Osteocyte (in vitro differentiated cells): ENCODE data around the gene OGN. TPM values are rescaled to one million over a fixed set of nuclear protein-coding genes. Genes with fewer than 3 reads are reported as not detected.

Experiments used
- DNase-seq: peaks from one replicate; pipeline ENCODE4 v3.0.0; 2021; ENCODE audit warnings: mixed read lengths; ENCODE audit not compliant: unreplicated experiment; ENCODE audit errors: extremely low spot score
- H3K27ac Mint-ChIP-seq: one replicate; pipeline ENCODE4 v1.8.0; 2021; ENCODE audit warnings: mild to moderate bottlenecking, mixed read lengths; ENCODE audit not compliant: unreplicated experiment
- H3K27me3 Mint-ChIP-seq: one replicate; pipeline ENCODE4 v1.8.0; 2021; ENCODE audit warnings: mixed read lengths; ENCODE audit not compliant: unreplicated experiment
- H3K36me3 Mint-ChIP-seq: one replicate; pipeline ENCODE4 v1.8.0; 2021; ENCODE audit warnings: mixed read lengths; ENCODE audit not compliant: unreplicated experiment
- H3K4me1 Mint-ChIP-seq: one replicate; pipeline ENCODE4 v1.8.0; 2021; ENCODE audit warnings: mixed read lengths; ENCODE audit not compliant: unreplicated experiment
- H3K4me3 Mint-ChIP-seq: one replicate; pipeline ENCODE4 v1.8.0; 2021; ENCODE audit warnings: mild to moderate bottlenecking, moderate library complexity, mixed read lengths; ENCODE audit not compliant: unreplicated experiment
- H3K9me3 Mint-ChIP-seq: one replicate; pipeline ENCODE4 v1.8.0; 2021; ENCODE audit warnings: mixed read lengths; ENCODE audit not compliant: unreplicated experiment
- total RNA-seq: library from RNA; stranded (reverse); gene quantifications from 2 replicates; pipeline ENCODE4 v1.2.1, GENCODE V29; 2021
- TF ChIP-seq, protein P1 (sequence below): fragments of 200-600 bp; sonication (generic); IDR thresholded peaks from 2 replicates; pipeline ENCODE4 v1.5.0; 2021; ENCODE audit warnings: antibody characterized with exemption, mild to moderate bottlenecking, moderate library complexity

Gene OGN
- total RNA-seq, 1 donor from 2014 or later = 5.5 TPM

DNA sequence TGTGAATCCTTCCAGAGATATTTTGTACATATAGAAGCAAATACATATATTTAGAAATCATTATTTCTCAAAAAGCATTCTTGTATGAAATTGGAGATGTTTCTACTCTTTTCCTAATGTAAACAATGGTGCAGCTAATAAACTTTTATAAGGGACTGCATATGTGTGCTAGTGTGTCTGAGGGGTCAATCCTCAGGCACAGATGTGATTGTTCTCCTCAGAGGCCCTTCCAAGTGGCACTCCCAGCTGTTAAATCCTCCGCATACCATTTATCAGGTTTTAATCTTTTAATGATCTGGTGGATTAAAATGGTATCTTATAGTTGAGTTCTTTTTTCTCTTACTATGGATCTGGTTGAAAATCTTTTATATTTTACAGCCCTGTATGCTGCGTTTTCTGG, 25.5 kb upstream of the OGN start:
- H3K36me3 Mint-ChIP-seq = no peaks in the 10 kb centered on the region
- no peak overlapping the region for H3K27ac Mint-ChIP-seq
- no peak overlapping the region for H3K4me3 Mint-ChIP-seq
- peaks cover 27% of the 10 kb centered on the region for H3K4me1 Mint-ChIP-seq
- H3K27me3 Mint-ChIP-seq = no peaks in the 10 kb centered on the region
- no peaks in the 10 kb centered on the region for H3K9me3 Mint-ChIP-seq
- DNase-seq = no peak
- TF ChIP-seq, protein P1, sequence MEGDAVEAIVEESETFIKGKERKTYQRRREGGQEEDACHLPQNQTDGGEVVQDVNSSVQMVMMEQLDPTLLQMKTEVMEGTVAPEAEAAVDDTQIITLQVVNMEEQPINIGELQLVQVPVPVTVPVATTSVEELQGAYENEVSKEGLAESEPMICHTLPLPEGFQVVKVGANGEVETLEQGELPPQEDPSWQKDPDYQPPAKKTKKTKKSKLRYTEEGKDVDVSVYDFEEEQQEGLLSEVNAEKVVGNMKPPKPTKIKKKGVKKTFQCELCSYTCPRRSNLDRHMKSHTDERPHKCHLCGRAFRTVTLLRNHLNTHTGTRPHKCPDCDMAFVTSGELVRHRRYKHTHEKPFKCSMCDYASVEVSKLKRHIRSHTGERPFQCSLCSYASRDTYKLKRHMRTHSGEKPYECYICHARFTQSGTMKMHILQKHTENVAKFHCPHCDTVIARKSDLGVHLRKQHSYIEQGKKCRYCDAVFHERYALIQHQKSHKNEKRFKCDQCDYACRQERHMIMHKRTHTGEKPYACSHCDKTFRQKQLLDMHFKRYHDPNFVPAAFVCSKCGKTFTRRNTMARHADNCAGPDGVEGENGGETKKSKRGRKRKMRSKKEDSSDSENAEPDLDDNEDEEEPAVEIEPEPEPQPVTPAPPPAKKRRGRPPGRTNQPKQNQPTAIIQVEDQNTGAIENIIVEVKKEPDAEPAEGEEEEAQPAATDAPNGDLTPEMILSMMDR = no peak

DNA sequence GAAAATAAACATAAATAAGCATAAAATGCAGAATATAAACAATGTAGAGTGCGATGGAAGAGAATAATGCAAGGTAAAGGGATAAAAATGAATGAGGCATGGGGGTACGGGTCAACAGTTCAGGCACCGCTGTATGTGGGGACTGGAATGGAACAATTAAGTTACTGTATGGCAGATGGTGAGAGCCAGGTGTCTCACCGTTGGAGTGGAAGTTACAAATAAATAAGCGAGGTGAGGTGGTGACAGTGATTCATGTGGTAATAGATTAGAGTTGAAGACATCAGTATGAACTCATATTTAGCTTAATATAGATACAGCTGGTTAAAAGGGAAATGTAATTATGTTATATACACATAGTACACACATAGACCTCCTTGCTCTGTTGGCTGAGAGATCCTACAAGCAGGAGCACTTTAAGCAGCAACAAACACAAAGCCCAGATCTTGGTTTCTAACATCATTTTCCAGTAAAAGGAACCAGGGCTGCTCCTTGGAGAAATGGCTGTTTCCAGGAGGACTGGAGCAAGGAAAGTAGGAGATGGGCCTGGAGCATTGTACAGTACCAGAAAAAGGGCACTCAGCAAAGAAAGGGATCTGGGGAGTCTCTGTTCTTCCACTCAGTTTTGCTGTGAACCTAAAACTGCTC, 22.2 kb upstream of the OGN start:
- TF ChIP-seq, protein P1 = no peak
- peak overlapping the region; percentile 91 for H3K27ac Mint-ChIP-seq
- peaks cover 2% of the 10 kb centered on the region for H3K36me3 Mint-ChIP-seq
- no peak overlapping the region for H3K4me3 Mint-ChIP-seq
- H3K9me3 Mint-ChIP-seq = no peaks in the 10 kb centered on the region
- no peak for DNase-seq
- no peaks in the 10 kb centered on the region for H3K27me3 Mint-ChIP-seq
- peaks cover 46% of the 10 kb centered on the region for H3K4me1 Mint-ChIP-seq

DNA sequence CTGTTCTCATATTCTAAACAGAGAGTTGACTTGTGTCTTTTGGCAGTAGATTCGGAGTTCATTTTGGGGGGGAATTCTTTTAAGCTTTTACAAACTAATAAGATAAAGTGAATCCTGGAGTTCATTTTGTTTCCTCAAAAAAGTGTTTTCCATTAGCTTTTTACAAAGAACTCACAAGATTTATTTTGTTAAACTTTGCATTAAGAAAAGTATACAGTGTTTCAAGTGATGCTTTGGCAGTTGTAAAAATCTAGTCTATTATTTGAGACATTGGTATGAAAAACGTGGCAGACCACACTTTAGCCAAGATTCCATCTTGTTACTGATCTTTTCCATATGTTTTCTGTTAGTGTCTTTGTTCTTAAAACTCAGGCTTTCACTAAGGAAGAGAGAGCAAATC, 21.1 kb upstream of the OGN start:
- no peak for DNase-seq

DNA sequence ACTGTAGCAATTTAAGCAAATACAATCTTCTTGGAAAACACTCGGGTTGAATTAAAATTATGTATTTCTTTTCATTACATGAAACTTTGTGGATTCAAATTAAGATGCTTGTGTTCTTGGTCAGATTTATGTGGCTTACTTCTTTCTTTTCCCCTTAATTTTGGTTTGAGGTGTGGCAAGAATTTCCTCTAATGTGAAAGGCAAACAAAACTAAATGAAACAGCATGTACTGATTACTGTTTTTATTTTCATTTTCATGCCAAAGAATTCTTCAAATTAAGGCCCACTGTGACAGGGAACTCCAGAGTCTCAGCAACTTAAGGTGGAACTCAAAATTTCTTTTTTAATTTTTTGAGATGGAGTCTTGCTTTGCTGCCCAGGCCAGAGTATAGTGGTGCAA, 20.0 kb upstream of the OGN start, which contains the start of gene OMD:
Gene OMD (minus strand): TSS at position 132 of the 400 bp plus-strand sequence. CDS start 6,913 bp downstream, outside the sequence.
- H3K36me3 Mint-ChIP-seq = peaks cover 15% of the 10 kb centered on the region
- TF ChIP-seq, protein P1 = no peak
- H3K4me3 Mint-ChIP-seq = peak within 1 kb of the TSS; percentile 73
- peaks cover 10% of the 10 kb centered on the region for H3K9me3 Mint-ChIP-seq
- peaks cover 51% of the 10 kb centered on the region for H3K4me1 Mint-ChIP-seq
- peak within 1 kb of the TSS; percentile 91 for H3K27ac Mint-ChIP-seq
- no peak for DNase-seq
- no peaks in the 10 kb centered on the region for H3K27me3 Mint-ChIP-seq

More for the DNA sequence above, 21.1 kb upstream of the OGN start:
- Mint-ChIP-seq H3K36me3 (peaks cover 9% of the 10 kb centered on the region), H3K27ac (peak overlapping the region; percentile 91), H3K4me1 (peaks cover 56% of the 10 kb centered on the region), H3K4me3 (peak overlapping the region; percentile 1), H3K27me3 (no peaks in the 10 kb centered on the region), H3K9me3 (peaks cover 4% of the 10 kb centered on the region)
- TF ChIP-seq, protein P1 = no peak

DNA sequence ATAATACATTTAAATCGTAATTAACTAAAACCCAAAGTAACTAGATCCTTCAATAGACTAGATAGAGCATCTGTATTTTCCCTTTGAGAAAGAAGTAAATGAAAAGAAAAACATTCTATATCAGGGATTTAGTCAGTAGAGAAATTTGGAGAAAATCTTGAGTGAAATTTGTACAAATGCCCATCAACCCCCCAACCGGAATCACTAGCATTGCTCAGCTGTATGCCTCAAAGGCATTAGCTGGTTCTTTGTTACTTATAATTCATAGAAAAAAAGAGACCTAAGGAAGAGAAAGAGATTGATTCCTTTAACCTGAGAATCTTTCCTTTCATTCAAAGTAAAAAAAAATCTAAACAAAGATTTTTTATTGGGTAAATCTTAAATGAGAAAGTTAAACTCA, 19.2 kb upstream of the OGN start:
- no peak for DNase-seq
- Mint-ChIP-seq H3K36me3 (peaks cover 15% of the 10 kb centered on the region), H3K4me1 (peaks cover 54% of the 10 kb centered on the region), H3K4me3 (peak overlapping the region; percentile 71), H3K27ac (peak overlapping the region; percentile 91), H3K9me3 (peaks cover 10% of the 10 kb centered on the region), H3K27me3 (no peaks in the 10 kb centered on the region)
- TF ChIP-seq, protein P1 = no peak
